Keratinocyte (primary cell): ENCODE data around the gene DCAF11.

Source experiments
- CTCF ChIP-seq, 3 experiments: IDR thresholded peaks in 1 of 3; conservative IDR thresholded peaks in 1 of 3; optimal IDR thresholded peaks in 1 of 3; 2 replicates in 2 of 3; 3 replicates in 1 of 3; pipeline versions ENCODE3 to v1.5.1; 2011; ENCODE audit warnings: low read length in 3 of 3, mild to moderate bottlenecking in 3 of 3, moderate library complexity in 2 of 3, control low read depth in 1 of 3, inconsistent platforms in 1 of 3; ENCODE audit not compliant: insufficient read depth in 2 of 3; ENCODE audit errors: extremely low read depth in 1 of 3
- EZH2 ChIP-seq: IDR thresholded peaks from one replicate; pipeline ENCODE4 v1.6.1; 2012; ENCODE audit warnings: inconsistent platforms, mild to moderate bottlenecking, low read length, moderate library complexity

- TF ChIP-seq CTCF (optimal IDR thresholded peaks at IDR 0.05 in 1 of 3, IDR thresholded peaks at IDR 0.05 in 1 of 3, conservative IDR thresholded peaks at IDR 0.05 in 1 of 3; ENCODE audit: extremely low read depth in 1 of 3, insufficient read depth in 2 of 3, low read length in 3 of 3) (no peak), EZH2 (no peak)
Observed at GRCh38 chr14:24121210-24121609, 6.6 kb downstream of the DCAF11 start.
